OCI-LY3 (cell line): ENCODE measurements around the gene ISYNA1.

Experiments
- CTCF ChIP-seq: fragments of 200-600, 300-600 bp; sonication (generic); IDR thresholded peaks from 2 replicates; pipeline ENCODE4 v1.5.1; 2014; ENCODE audit warnings: antibody characterized with exemption, low read length, low read depth
- EZH2phosphoT487 ChIP-seq: fragments of 200-600 bp; shearing (Covaris generic); IDR thresholded peaks from 2 replicates; pipeline ENCODE4 v1.6.1; 2018; ENCODE audit warnings: antibody characterized with exemption, mixed run types, low read depth

- TF ChIP-seq CTCF (no peak), EZH2phosphoT487 (no peak)
Measured at GRCh38 chr19:18431351-18432197, 6.4 kb downstream of the ISYNA1 start.
